ENCODE measurements around the gene DTD2.

The DTD2 gene

DNA sequence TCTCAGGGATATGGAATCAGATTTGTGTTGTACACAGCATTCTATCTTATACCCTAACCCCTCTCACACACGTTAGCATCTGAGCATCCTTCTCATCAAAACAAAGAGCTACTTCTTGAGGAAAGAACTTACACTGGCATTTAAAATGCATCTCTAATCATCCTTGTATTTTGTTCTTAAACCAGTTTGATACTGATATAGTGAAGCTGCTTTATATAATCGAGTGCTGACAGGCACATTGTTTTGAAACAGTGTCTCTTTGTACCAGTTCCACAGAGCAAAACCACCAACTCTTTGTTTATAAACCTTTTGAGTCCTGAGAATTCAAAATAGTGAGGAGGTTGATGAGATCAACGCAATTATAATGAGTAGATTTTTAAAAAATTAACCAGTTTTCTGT lies 21.7 kb upstream of the DTD2 start:
- Histone ChIP-seq H3K27ac (ENCODE audit: low read length) (no peak overlapping the region), H3K27me3 (replicated peaks; ENCODE audit: insufficient read depth, low read length) (no peaks in the 10 kb centered on the region), H3K4me2 (ENCODE audit: low read depth, low read length) (no peak overlapping the region), H3K4me1 (ENCODE audit: low read length) (no peaks in the 10 kb centered on the region), H3F3A (ENCODE audit: insufficient read depth, low read length) (no peaks in the 10 kb centered on the region), H4K20me1 (ENCODE audit: insufficient read depth, low read length) (no peaks in the 10 kb centered on the region), H3K4me3 (ENCODE audit: low read length) (no peak overlapping the region), H3K9ac (ENCODE audit: low read length) (no peak overlapping the region), H2AFZ (ENCODE audit: low read length) (no peak overlapping the region), H3K36me3 (replicated peaks; ENCODE audit: insufficient read depth, low read length) (no peaks in the 10 kb centered on the region), H3K9me3 (replicated peaks; ENCODE audit: insufficient read depth, low read length) (no peaks in the 10 kb centered on the region), H3K9me2 (replicated peaks; ENCODE audit: insufficient read depth, low read length) (no peaks in the 10 kb centered on the region), H3K79me2 (ENCODE audit: low read length) (no peaks in the 10 kb centered on the region)
- TF ChIP-seq EZH2 (optimal IDR thresholded peaks at IDR 0.05; ENCODE audit: low read depth, low read length) (no peak), CTCF (IDR thresholded peaks at IDR 0.05; ENCODE audit: low read length) (no peak), EZH2phosphoT487 (IDR thresholded peaks at IDR 0.05; ENCODE audit: low read length) (no peak)
- DNase-seq: no peak

- H3F3A ChIP-seq (ENCODE audit: insufficient read depth, low read length): no peaks in the 10 kb centered on the region
- H3K36me3 ChIP-seq (replicated peaks; ENCODE audit: insufficient read depth, low read length): no peaks in the 10 kb centered on the region
- DNase-seq: no peak
These were observed 19.9 kb upstream of the DTD2 start for GRCh38 chr14:31477248-31477647.

GRCh38 chr14:31476131-31476866 lies 19.0 kb upstream of the DTD2 start:
- Histone ChIP-seq H3K27me3 (replicated peaks; ENCODE audit: insufficient read depth, low read length) (no peaks in the 10 kb centered on the region), H3K4me1 (ENCODE audit: low read length) (no peaks in the 10 kb centered on the region), H2AFZ (ENCODE audit: low read length) (no peak overlapping the region), H3K9me2 (replicated peaks; ENCODE audit: insufficient read depth, low read length) (no peaks in the 10 kb centered on the region), H3K4me3 (ENCODE audit: low read length) (no peak overlapping the region), H3F3A (ENCODE audit: insufficient read depth, low read length) (no peaks in the 10 kb centered on the region), H4K20me1 (ENCODE audit: insufficient read depth, low read length) (no peaks in the 10 kb centered on the region), H3K9me3 (replicated peaks; ENCODE audit: insufficient read depth, low read length) (no peaks in the 10 kb centered on the region), H3K4me2 (ENCODE audit: low read depth, low read length) (no peak overlapping the region), H3K27ac (ENCODE audit: low read length) (no peak overlapping the region), H3K36me3 (replicated peaks; ENCODE audit: insufficient read depth, low read length) (no peaks in the 10 kb centered on the region), H3K9ac (ENCODE audit: low read length) (no peak overlapping the region), H3K79me2 (ENCODE audit: low read length) (no peaks in the 10 kb centered on the region)
- TF ChIP-seq CTCF (IDR thresholded peaks at IDR 0.05; ENCODE audit: low read length): no peak
- no peak for TF ChIP-seq EZH2phosphoT487 (IDR thresholded peaks at IDR 0.05; ENCODE audit: low read length)
- TF ChIP-seq EZH2 (optimal IDR thresholded peaks at IDR 0.05; ENCODE audit: low read depth, low read length): no peak
- DNase-seq: no peak

More at GRCh38 chr14:31477248-31477647, 19.9 kb upstream of the DTD2 start:
- Histone ChIP-seq H3K4me3 (ENCODE audit: low read length) (no peak overlapping the region), H3K27me3 (replicated peaks; ENCODE audit: insufficient read depth, low read length) (no peaks in the 10 kb centered on the region), H4K20me1 (ENCODE audit: insufficient read depth, low read length) (no peaks in the 10 kb centered on the region), H3K79me2 (ENCODE audit: low read length) (no peaks in the 10 kb centered on the region), H3K9me3 (replicated peaks; ENCODE audit: insufficient read depth, low read length) (no peaks in the 10 kb centered on the region), H3K4me1 (ENCODE audit: low read length) (no peaks in the 10 kb centered on the region), H3K9me2 (replicated peaks; ENCODE audit: insufficient read depth, low read length) (no peaks in the 10 kb centered on the region), H2AFZ (ENCODE audit: low read length) (no peak overlapping the region), H3K9ac (ENCODE audit: low read length) (no peak overlapping the region), H3K4me2 (ENCODE audit: low read depth, low read length) (no peak overlapping the region), H3K27ac (ENCODE audit: low read length) (no peak overlapping the region)
- TF ChIP-seq CTCF (IDR thresholded peaks at IDR 0.05; ENCODE audit: low read length) (no peak), EZH2phosphoT487 (IDR thresholded peaks at IDR 0.05; ENCODE audit: low read length) (no peak), EZH2 (optimal IDR thresholded peaks at IDR 0.05; ENCODE audit: low read depth, low read length) (no peak)
